Esophagus muscularis mucosa (tissue), 4 donors: ENCODE data around the gene LBP. TPM values are rescaled to one million over a fixed set of nuclear protein-coding genes. Genes with fewer than 3 reads are reported as not detected.
"Not testable (repeated sequence)": the region's sequence is repeated elsewhere in the genome, so short reads cannot be mapped to it uniquely, and the experiment has no call there.

Source experiments
- DNase-seq: peaks from one replicate; pipeline ENCODE4 v3.0.0-alpha.2; 2017; ENCODE audit errors: extremely low spot score
- H3K27ac ChIP-seq, 4 donors: fragments of 200-600 bp; sonication (generic); replicated peaks in 1 of 4; 1 replicate in 3 of 4; 2 replicates in 1 of 4; pipeline ENCODE4 v1.5.1; 2016 to 2019; ENCODE audit warnings: mild to moderate bottlenecking in 1 of 4
- H3K27me3 ChIP-seq, 4 donors: fragments of 200-600 bp; sonication (generic); one replicate each; pipeline versions ENCODE4 v1.5.1 to v1.6.0; 2016 to 2019
- H3K36me3 ChIP-seq, 4 donors: fragments of 200-600 bp; sonication (generic); one replicate each; pipeline ENCODE4 v1.5.1; 2016 to 2019
- H3K4me1 ChIP-seq, 4 donors: fragments of 200-600 bp; sonication (generic); one replicate each; pipeline ENCODE4 v1.5.1; 2016 to 2019
- H3K4me3 ChIP-seq, 4 donors: fragments of 200-600 bp; sonication (generic); 1 replicate in 2 of 4; 2 replicates in 2 of 4; pipeline ENCODE4 v1.5.1; 2016 to 2019; ENCODE audit warnings: mild to moderate bottlenecking in 4 of 4, moderate library complexity in 1 of 4
- H3K9me3 ChIP-seq, 4 donors: fragments of 200-600 bp; sonication (generic); 1 replicate in 3 of 4; 2 replicates in 1 of 4; pipeline ENCODE4 v1.5.1; 2016 to 2019
- EP300 ChIP-seq: sonication (generic); formaldehyde crosslinking; IDR thresholded peaks from one replicate; pipeline ENCODE4 v1.6.1; 2017; ENCODE audit warnings: antibody characterized with exemption
- POLR2A ChIP-seq: fragments of 450-650 bp; IDR thresholded peaks from one replicate; pipeline ENCODE4 v1.6.1; 2017; ENCODE audit warnings: antibody characterized with exemption, moderate library complexity, mild to moderate bottlenecking, low read depth
- POLR2AphosphoS5 ChIP-seq, 2 donors: sonication (generic); formaldehyde crosslinking; IDR thresholded peaks; one replicate each; pipeline ENCODE4 v1.6.1; 2017; ENCODE audit warnings: antibody characterized with exemption in 2 of 2
- WGBS: methylation state at CpG from one replicate; pipeline ENCODE4 v1.1.5; 2018; 5-methylcytosine and 5-hydroxymethylcytosine counted together
- intact Hi-C: fragments of 100-400 bp; cut with DNase I; formaldehyde crosslinking; loops from one replicate; pipeline ENCODE4 v1.15.1; 2023
- total RNA-seq, 4 donors: library from RNA; depleted of rRNA; stranded (reverse); fragments of >200 nt; gene quantifications; one replicate each; pipeline versions ENCODE4 v1.1.0 to v1.2.1, GENCODE V29; 2016
- TF ChIP-seq, protein P1 (sequence below), 3 experiments: fragments of 200-600 bp in 2 of 3; fragments of 450-650 bp in 1 of 3; sonication (generic) in 2 of 3; IDR thresholded peaks; one replicate each; pipeline ENCODE4 v1.5.1; 2017 to 2019; ENCODE audit warnings: antibody characterized with exemption in 3 of 3, mild to moderate bottlenecking in 2 of 3, moderate library complexity in 1 of 3

The LBP gene
- total RNA-seq, 4 donors from 2014 or later, result 0.13 to 0.33 TPM; not detected in 2

DNA sequence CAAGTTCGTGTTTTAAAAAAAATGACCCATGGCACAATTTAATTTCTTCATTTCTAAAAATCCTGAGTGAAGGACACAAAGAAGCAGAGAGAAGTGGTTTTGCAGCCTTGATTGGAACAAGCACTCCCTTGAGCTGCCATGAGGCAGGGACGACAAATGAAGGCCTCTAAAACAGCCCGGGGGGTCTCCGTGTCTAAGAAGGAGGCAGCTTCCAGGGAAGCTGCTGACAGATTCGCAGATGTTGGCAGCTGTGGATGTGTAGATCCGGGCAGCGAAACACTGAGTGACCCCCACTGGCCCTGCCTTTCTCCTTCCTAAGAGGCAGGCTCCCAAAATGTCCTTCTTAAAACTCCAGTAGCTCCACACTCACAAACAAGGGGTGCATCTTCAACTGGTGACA lies 9.6 kb upstream of the LBP start:
- H3K9me3 ChIP-seq, result peaks cover 0 to 14% (median 11%) of the 10 kb centered on the region in 4 donors
- no peak overlapping the region for H3K27ac ChIP-seq
- intact Hi-C loops, result no loop called here
- no peaks in the 10 kb centered on the region for H3K36me3 ChIP-seq
- WGBS, result 28% methylated on average over 5 of the region's 7 CpGs
- H3K4me1 ChIP-seq, result no peaks in the 10 kb centered on the region
- TF ChIP-seq POLR2A (no peak), POLR2AphosphoS5 (IDR thresholded peaks at IDR 0.05) (no peak), EP300 (no peak)
- TF ChIP-seq, protein P1, sequence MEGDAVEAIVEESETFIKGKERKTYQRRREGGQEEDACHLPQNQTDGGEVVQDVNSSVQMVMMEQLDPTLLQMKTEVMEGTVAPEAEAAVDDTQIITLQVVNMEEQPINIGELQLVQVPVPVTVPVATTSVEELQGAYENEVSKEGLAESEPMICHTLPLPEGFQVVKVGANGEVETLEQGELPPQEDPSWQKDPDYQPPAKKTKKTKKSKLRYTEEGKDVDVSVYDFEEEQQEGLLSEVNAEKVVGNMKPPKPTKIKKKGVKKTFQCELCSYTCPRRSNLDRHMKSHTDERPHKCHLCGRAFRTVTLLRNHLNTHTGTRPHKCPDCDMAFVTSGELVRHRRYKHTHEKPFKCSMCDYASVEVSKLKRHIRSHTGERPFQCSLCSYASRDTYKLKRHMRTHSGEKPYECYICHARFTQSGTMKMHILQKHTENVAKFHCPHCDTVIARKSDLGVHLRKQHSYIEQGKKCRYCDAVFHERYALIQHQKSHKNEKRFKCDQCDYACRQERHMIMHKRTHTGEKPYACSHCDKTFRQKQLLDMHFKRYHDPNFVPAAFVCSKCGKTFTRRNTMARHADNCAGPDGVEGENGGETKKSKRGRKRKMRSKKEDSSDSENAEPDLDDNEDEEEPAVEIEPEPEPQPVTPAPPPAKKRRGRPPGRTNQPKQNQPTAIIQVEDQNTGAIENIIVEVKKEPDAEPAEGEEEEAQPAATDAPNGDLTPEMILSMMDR (IDR thresholded peaks at IDR 0.05), result no peak
- H3K27me3 ChIP-seq, result peaks cover 0 to 42% (median 5%) of the 10 kb centered on the region in 4 donors
- H3K4me3 ChIP-seq, result no peak overlapping the region
- DNase-seq, result no peak

DNA sequence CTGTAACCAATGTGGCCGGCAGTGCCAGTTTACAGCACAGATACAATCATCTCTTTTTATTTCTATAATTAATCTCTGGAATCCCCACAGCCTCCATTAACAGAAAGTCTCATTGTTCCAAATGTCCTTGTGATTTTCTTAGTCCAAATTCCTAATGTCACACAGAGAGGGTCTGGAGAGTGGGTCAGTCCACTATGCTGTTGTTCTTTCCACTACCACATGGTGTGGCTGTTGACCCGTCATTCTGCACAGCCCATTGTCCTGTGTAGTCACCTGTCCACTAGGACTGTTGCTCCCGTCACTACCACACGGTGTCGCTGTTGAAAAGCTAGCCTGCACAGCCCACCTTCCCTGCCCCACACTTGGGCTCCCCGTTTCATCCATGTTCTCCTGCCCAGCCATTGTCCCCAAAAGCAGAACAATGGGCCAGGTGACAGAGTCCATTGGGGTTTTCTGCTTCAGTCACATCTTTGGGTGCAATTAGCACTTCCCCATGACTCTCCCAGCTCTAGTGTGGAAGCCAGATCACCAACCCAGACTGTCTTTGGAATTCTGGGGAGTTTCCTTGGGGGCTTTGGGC lies 8.6 kb upstream of the LBP start:
- Histone ChIP-seq H3K4me1 (no peaks in the 10 kb centered on the region), H3K27me3 (peaks cover 0 to 38% (median 5%) of the 10 kb centered on the region in 4 donors), H3K36me3 (no peaks in the 10 kb centered on the region), H3K27ac (no peak overlapping the region), H3K9me3 (peaks cover 0 to 14% (median 11%) of the 10 kb centered on the region in 4 donors), H3K4me3 (no peak overlapping the region)
- no peak for DNase-seq
- intact Hi-C loops, result no loop called here
- 40% methylated on average over 6 of the region's 6 CpGs for WGBS
- TF ChIP-seq, protein P1 (IDR thresholded peaks at IDR 0.05), result peak; percentile 4 to 30 (median 6)
- TF ChIP-seq EP300, result no peak

DNA sequence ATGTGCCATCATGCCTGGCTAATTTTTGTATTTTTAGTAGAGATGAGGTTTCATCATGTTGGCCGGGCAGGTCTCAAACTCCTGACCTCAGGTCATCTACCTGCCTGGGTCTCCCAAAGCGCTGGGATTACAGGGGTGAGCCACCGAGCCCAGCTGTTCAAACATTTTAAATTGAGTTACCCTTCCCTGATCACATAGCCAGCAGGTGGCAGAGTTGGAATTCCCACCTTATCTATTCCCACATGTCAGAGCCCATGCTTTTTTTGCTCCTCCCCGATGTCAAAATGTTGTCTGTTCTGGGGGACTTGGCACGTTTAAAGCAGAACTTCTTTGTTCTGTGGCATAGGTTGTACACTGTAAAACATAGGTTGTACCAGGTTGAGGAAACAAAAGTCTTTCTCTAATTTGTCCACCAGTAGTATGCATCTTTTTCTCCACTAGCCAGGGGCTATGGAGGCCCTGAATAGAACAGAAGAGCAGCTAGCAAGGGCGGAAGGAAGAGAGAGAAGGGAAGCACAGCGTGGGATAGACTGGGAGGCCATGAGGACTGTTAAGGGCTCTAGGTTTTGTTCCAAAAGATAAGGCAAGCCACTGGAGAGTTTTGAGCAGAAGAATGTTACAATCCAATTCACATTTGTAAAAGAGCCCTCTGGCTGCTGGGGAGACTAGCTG lies 7.3 kb upstream of the LBP start:
- Histone ChIP-seq H3K4me3 (no peak overlapping the region), H3K4me1 (no peaks in the 10 kb centered on the region), H3K36me3 (no peaks in the 10 kb centered on the region), H3K27me3 (peaks cover 0 to 38% (median 5%) of the 10 kb centered on the region in 4 donors), H3K9me3 (peaks cover 0 to 14% (median 11%) of the 10 kb centered on the region in 4 donors), H3K27ac (no peak overlapping the region)
- intact Hi-C loops, result no loop called here
- TF ChIP-seq POLR2AphosphoS5 (IDR thresholded peaks at IDR 0.05), result no peak
- TF ChIP-seq POLR2A, result no peak
- TF ChIP-seq EP300, result no peak
- TF ChIP-seq, protein P1 (IDR thresholded peaks at IDR 0.05), result no peak
- no peak for DNase-seq
- 66% methylated on average over 7 of the region's 7 CpGs for WGBS

DNA sequence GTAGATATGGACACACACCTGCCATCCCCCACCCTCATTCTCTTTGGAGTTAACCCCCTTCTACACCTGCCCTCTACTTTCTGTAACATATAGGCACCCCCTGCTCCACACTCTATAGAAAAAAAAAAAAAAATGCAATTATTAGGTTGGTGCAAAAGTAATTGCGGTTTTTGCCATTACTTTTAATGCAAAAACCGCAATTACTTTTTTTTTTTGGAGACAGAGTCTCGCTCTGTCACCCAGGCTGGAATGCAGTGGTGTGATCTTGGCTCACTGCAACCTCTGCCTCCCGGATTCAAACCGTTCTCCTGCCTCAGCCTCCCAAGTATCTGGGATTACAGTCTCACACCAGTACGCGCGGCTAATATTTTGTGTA lies 6.8 kb upstream of the LBP start:
- H3K4me3 ChIP-seq, H3K4me1 ChIP-seq, H3K36me3 ChIP-seq, H3K27ac ChIP-seq, DNase-seq, intact Hi-C loops: not testable (repeated sequence)
- peaks cover 0 to 38% (median 5%) of the 10 kb centered on the region in 4 donors for H3K27me3 ChIP-seq
- WGBS, result 84% methylated on average over 8 of the region's 8 CpGs
- H3K9me3 ChIP-seq, result peaks cover 0 to 14% (median 11%) of the 10 kb centered on the region in 4 donors

DNA sequence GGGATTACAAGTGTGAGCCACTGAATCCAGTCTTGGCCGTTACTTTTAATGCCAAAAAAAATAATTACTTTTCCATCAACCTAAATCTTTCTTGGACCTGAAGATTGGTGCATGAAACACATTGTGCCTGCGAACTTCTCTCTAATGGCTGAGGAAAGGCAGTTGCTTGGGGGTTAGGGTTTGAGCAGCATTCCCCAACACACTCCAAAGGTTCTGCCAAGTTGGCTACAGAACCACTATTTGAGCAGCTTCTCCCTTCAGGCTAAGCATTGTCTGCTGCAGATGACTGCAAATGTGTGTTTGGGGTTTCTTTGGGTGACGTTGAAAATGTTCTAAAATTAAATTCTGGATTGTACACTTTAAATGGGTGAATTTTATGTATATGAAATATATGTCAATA lies 6.3 kb upstream of the LBP start:
- no peak overlapping the region for H3K4me3 ChIP-seq
- peaks cover 0 to 38% (median 5%) of the 10 kb centered on the region in 4 donors for H3K27me3 ChIP-seq
- 45% methylated on average over 3 of the region's 3 CpGs for whole genome bisulfite sequencing
- no peaks in the 10 kb centered on the region for H3K4me1 ChIP-seq
- TF ChIP-seq POLR2AphosphoS5 (IDR thresholded peaks at IDR 0.05) (no peak), EP300 (no peak), POLR2A (no peak)
- TF ChIP-seq, protein P1 (IDR thresholded peaks at IDR 0.05), result no peak
- peaks cover 0 to 14% (median 11%) of the 10 kb centered on the region in 4 donors for H3K9me3 ChIP-seq
- intact Hi-C loops, result no loop called here
- no peaks in the 10 kb centered on the region for H3K36me3 ChIP-seq
- DNase-seq, result no peak
- no peak overlapping the region for H3K27ac ChIP-seq
